Lower lobe of right lung (tissue), 2 donors: ENCODE results near the gene KCNH4. TPM values are rescaled to one million over a fixed set of nuclear protein-coding genes. Genes with fewer than 3 reads are reported as not detected.
"Not testable (repeated sequence)": the region's sequence is repeated elsewhere in the genome, so short reads cannot be mapped to it uniquely, and the experiment has no call there.

Source experiments
- ATAC-seq, 2 donors: fragments of 200-7000 bp; cut with Tn5 transposase; one replicate each; pipeline ENCODE4 v1.9.1; 2020 to 2022; ENCODE audit warnings: mild to moderate bottlenecking in 2 of 2, moderate library complexity in 2 of 2
- DNase-seq: peaks from one replicate; pipeline ENCODE4 v3.0.0-alpha.2; 2020
- H3K27ac ChIP-seq: fragments of 200-600 bp; one replicate; pipeline ENCODE4 v1.8.0; 2022
- H3K27me3 ChIP-seq: fragments of 200-600 bp; one replicate; pipeline ENCODE4 v1.8.0; 2022; ENCODE audit warnings: low read depth
- H3K36me3 ChIP-seq: fragments of 200-600 bp; one replicate; pipeline ENCODE4 v1.8.0; 2022; ENCODE audit warnings: mild to moderate bottlenecking
- H3K4me1 ChIP-seq: fragments of 200-600 bp; one replicate; pipeline ENCODE4 v1.8.0; 2022
- H3K4me3 ChIP-seq: fragments of 200-600 bp; one replicate; pipeline ENCODE4 v1.8.0; 2022; ENCODE audit warnings: mild to moderate bottlenecking
- H3K9me3 ChIP-seq: fragments of 200-600 bp; one replicate; pipeline ENCODE4 v1.8.0; 2022
- intact Hi-C: fragments of 100-400 bp; cut with DNase I; formaldehyde crosslinking; loops from one replicate; pipeline ENCODE4 v1.11.0; 2022
- total RNA-seq: library from RNA; stranded (reverse); fragmentation: NEBNext Ultra II Directional; extraction: Animal tissue kit (Norgen Biotek cat#: 25700); gene quantifications from one replicate; pipeline ENCODE4 v1.2.1, GENCODE V29; 2021
- TF ChIP-seq, protein P1 (sequence below): fragments of 200-600 bp; IDR thresholded peaks from one replicate; pipeline ENCODE4 v1.8.0; 2022; ENCODE audit warnings: antibody characterized with exemption, mild to moderate bottlenecking
- donor health status: DM: no; HTN: yes; CAD: no; lungs with severe emphysema.

KCNH4 gene
- total RNA-seq, 1 donor from 2014 or later: 0.09 TPM

DNA sequence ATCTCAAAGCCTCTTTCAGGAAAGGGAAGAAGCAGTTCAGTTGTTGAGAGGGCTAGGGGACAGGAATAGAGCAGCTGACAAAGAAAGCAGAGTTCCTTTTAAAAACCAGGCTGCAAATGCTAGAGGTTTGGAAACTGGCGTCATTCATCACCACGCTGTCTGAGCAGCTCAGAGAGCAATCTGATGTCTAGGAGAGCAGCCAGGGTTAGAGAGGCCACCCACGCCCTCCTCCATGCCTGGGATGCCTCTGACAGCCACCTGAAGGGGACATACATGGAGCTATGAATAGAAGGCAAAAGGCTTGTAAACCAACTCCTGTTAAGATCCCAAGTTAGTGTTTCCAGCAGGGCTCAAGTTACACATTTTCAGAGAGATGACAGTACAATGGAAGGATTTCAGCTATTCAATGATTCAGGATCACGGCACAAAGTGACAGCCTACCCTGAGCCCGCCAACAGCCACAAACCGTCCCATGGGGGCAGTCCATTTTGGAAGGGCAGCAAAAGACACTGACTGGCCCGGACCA, 38.5 kb downstream of the KCNH4 start:
- intact Hi-C loops: no loop called here
- DNase-seq (no peak), ATAC-seq (peak in 1 of 2 donors; percentile 33)
- TF ChIP-seq, protein P1, sequence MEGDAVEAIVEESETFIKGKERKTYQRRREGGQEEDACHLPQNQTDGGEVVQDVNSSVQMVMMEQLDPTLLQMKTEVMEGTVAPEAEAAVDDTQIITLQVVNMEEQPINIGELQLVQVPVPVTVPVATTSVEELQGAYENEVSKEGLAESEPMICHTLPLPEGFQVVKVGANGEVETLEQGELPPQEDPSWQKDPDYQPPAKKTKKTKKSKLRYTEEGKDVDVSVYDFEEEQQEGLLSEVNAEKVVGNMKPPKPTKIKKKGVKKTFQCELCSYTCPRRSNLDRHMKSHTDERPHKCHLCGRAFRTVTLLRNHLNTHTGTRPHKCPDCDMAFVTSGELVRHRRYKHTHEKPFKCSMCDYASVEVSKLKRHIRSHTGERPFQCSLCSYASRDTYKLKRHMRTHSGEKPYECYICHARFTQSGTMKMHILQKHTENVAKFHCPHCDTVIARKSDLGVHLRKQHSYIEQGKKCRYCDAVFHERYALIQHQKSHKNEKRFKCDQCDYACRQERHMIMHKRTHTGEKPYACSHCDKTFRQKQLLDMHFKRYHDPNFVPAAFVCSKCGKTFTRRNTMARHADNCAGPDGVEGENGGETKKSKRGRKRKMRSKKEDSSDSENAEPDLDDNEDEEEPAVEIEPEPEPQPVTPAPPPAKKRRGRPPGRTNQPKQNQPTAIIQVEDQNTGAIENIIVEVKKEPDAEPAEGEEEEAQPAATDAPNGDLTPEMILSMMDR: no peak
- Histone ChIP-seq H3K27ac (no peak overlapping the region), H3K4me3 (no peak overlapping the region), H3K9me3 (no peaks in the 10 kb centered on the region), H3K27me3 (no peaks in the 10 kb centered on the region), H3K36me3 (peaks cover 54% of the 10 kb centered on the region), H3K4me1 (peaks cover 59% of the 10 kb centered on the region)

DNA sequence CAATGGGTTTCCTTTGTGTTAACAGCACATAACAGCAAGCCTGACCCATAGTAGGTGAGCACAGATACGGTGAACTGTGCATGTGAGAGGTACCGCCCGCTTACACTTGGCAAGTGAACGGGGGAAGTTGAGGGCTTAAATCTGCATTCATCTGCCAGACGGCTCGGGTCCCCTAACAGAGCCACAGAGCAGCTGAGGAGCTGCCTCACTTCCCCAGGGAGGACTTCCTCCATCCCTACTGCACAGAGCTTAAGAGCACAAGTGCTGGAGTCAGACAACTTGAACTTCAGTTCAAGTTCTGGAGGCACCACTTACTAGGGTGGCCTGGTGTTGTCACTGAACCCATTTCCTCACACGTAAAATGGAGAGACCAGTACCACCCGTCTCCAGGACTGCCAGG, 39.6 kb downstream of the KCNH4 start:
- intact Hi-C loops: no loop called here
- Histone ChIP-seq H3K36me3 (peaks cover 49% of the 10 kb centered on the region), H3K9me3 (no peaks in the 10 kb centered on the region), H3K4me1 (peaks cover 70% of the 10 kb centered on the region), H3K27me3 (no peaks in the 10 kb centered on the region), H3K27ac (no peak overlapping the region), H3K4me3 (no peak overlapping the region)
- no peak for DNase-seq
- ATAC-seq: no peak
- TF ChIP-seq, protein P1: no peak

- intact Hi-C loops, H3K27me3 ChIP-seq, H3K9me3 ChIP-seq, H3K4me3 ChIP-seq, H3K27ac ChIP-seq, ATAC-seq, DNase-seq: not testable (repeated sequence)
- H3K36me3 ChIP-seq: peaks cover 44% of the 10 kb centered on the region
- H3K4me1 ChIP-seq: peaks cover 76% of the 10 kb centered on the region
Measured at GRCh38 chr17:42140690-42141089, 40.3 kb downstream of the KCNH4 start.

DNA sequence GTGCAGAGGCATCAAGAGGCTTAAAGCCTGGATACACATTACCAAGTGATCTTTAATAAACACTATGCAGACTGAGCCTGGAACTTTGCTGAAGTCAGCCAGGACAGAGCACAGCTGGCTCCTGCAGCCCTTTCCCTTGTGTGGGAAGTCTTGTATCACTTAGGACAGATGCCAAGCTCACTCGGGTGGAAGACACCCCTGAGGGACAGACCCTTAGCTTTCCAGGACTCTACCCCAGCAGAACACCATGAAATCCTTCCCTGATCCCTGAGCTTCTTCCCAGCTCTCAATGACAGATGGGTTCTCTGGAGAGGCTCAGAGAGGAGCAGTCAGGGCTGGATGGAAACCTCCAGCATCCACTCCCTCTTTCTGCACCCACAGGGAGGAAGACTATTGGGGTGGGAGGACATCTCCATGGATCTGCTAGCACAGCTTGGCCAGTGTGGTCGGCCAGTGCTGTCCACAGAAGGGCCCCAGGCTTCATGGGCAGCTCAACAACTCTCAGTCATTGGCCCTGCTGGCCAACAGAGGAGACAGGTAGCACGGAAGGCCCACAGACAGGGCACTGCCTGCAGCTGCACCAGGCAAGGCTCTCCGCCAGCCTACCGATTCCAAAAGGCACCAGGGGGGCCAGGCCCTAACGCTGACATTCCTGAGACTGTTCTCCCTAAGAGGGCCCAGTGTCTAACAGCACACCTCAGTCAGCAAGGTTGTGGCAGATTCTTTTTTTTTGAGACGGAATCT, 42.0 kb downstream of the KCNH4 start:
- TF ChIP-seq, protein P1: no peak
- H3K27ac ChIP-seq: no peak overlapping the region
- peaks cover 30% of the 10 kb centered on the region for H3K36me3 ChIP-seq
- no peak overlapping the region for H3K4me3 ChIP-seq
- intact Hi-C loops: no loop called here
- peaks cover 94% of the 10 kb centered on the region for H3K4me1 ChIP-seq
- DNase-seq (no peak), ATAC-seq (no peak)
- H3K27me3 ChIP-seq: no peaks in the 10 kb centered on the region
- H3K9me3 ChIP-seq: no peaks in the 10 kb centered on the region

- TF ChIP-seq, protein P1: no peak
- H3K4me1 ChIP-seq: peaks cover 95% of the 10 kb centered on the region
Measured at GRCh38 chr17:42136654-42137051, 44.3 kb downstream of the KCNH4 start.

More at GRCh38 chr17:42136654-42137051, 44.3 kb downstream of the KCNH4 start:
- peaks cover 14% of the 10 kb centered on the region for H3K36me3 ChIP-seq
- ATAC-seq (no peak), DNase-seq (no peak)
- H3K27ac ChIP-seq: peak overlapping the region; percentile 80
- H3K27me3 ChIP-seq: no peaks in the 10 kb centered on the region
- intact Hi-C loops: no loop called here
- H3K4me3 ChIP-seq: peak overlapping the region; percentile 35
- no peaks in the 10 kb centered on the region for H3K9me3 ChIP-seq
